OCI-LY7 (cell line): ENCODE measurements around the gene BEST3. TPM values are rescaled to one million over a fixed set of nuclear protein-coding genes. Genes with fewer than 3 reads are reported as not detected.

ENCODE experiments used
- BruUV-seq: library from RNA; stranded (reverse); fragments of 400-500 nt; replicated peaks from 2 replicates; lab custom pipeline; 2021; lab: Mats Ljungman, UMichigan
- CTCF ChIA-PET: fragments of 300-600 bp; sonication (Branson Sonifier 250); formaldehyde crosslinking; loops from one replicate; lab custom pipeline; 2022; ENCODE audit warnings: antibody characterized with exemption; ENCODE audit not compliant: unreplicated experiment; lab: Charles Lee
- POLR2A ChIA-PET: fragments of 300-600 bp; sonication (Branson Sonifier 250); formaldehyde crosslinking; loops from one replicate; lab custom pipeline; 2022; ENCODE audit warnings: antibody characterized with exemption; lab: Charles Lee
- DNase-seq: peaks from one replicate; pipeline ENCODE4 v3.0.0-alpha.2; 2015; ENCODE audit warnings: low spot score
- H2AFZ ChIP-seq: fragments of 200-600 bp; sonication (generic), shearing (Covaris generic); 2 replicates; pipeline ENCODE4 v1.6.1; 2014; ENCODE audit warnings: mild to moderate bottlenecking, antibody characterized with exemption, low read length, moderate library complexity
- H3K27ac ChIP-seq: fragments of 200-600 bp; sonication (generic); 2 replicates; pipeline ENCODE4 v1.5.1; 2014; ENCODE audit warnings: mixed run types, low read depth, mild to moderate bottlenecking, moderate library complexity, low read length, inconsistent platforms; ENCODE audit not compliant: poor library complexity, severe bottlenecking
- H3K36me3 ChIP-seq: fragments of 200-600 bp; sonication (generic); 2 replicates; pipeline ENCODE4 v1.6.1; 2014; ENCODE audit warnings: mild to moderate bottlenecking, antibody characterized with exemption, low read length, moderate library complexity, mixed read lengths; ENCODE audit not compliant: insufficient read depth
- H3K4me1 ChIP-seq: fragments of 200-600 bp; sonication (generic); 2 replicates; pipeline ENCODE4 v1.5.1; 2014; ENCODE audit warnings: mild to moderate bottlenecking, low read length; ENCODE audit not compliant: insufficient read depth, poor library complexity, severe bottlenecking
- H3K4me2 ChIP-seq: fragments of 200-600 bp; sonication (generic); 2 replicates; pipeline ENCODE4 v1.6.1; 2014; ENCODE audit warnings: mild to moderate bottlenecking, low read length
- H3K4me3 ChIP-seq: fragments of 200-600 bp; sonication (generic); 2 replicates; pipeline ENCODE4 v1.5.1; 2014; ENCODE audit warnings: mild to moderate bottlenecking, low read depth, low read length; ENCODE audit not compliant: poor library complexity, severe bottlenecking
- H3K79me2 ChIP-seq: fragments of 200-600 bp; sonication (generic); 2 replicates; pipeline ENCODE4 v1.6.1; 2016; ENCODE audit warnings: low read depth, mild to moderate bottlenecking, low read length, moderate library complexity, mixed read lengths; ENCODE audit not compliant: insufficient read depth
- H3K9me2 ChIP-seq: fragments of 200-600 bp; sonication (generic); 2 replicates; pipeline ENCODE4 v1.6.1; 2016; ENCODE audit warnings: mild to moderate bottlenecking, low read length, mixed read lengths; ENCODE audit not compliant: insufficient read depth
- H3K9me3 ChIP-seq: fragments of 200-600 bp; sonication (generic); 2 replicates; pipeline ENCODE4 v1.6.1; 2014; ENCODE audit warnings: mild to moderate bottlenecking, mixed run types, low read length, mixed read lengths
- H4K20me1 ChIP-seq: fragments of 200-600 bp; sonication (generic); 2 replicates; pipeline ENCODE4 v1.6.1; 2014; ENCODE audit warnings: mild to moderate bottlenecking, antibody characterized with exemption, low read length, moderate library complexity, mixed read lengths; ENCODE audit not compliant: insufficient read depth
- EZH2phosphoT487 ChIP-seq: fragments of 200-600 bp; sonication (generic); IDR thresholded peaks from 2 replicates; pipeline ENCODE4 v1.6.1; 2018; ENCODE audit warnings: low read depth, borderline replicate concordance, mild to moderate bottlenecking, mixed run types, antibody characterized with exemption, low read length, moderate library complexity, mixed read lengths
- intact Hi-C: fragments of 100-400 bp; cut with micrococcal nuclease; formaldehyde crosslinking; loops from one replicate; pipeline ENCODE4 v1.10.0; 2022; ENCODE audit not compliant: unreplicated experiment
- total RNA-seq, 2 experiments: library from RNA; depleted of rRNA in 1 of 2; stranded (reverse); fragments of >200 nt in 1 of 2; shearing (Covaris generic) in 1 of 2; gene quantifications; 2 replicates each; pipeline ENCODE4 v1.2.3, GENCODE V29; 2014 to 2022
- TF ChIP-seq, protein P1 (sequence below): fragments of 200-600 bp; sonication (generic); conservative IDR thresholded peaks from 2 replicates; pipeline ENCODE4 v1.5.1; 2014; ENCODE audit warnings: mild to moderate bottlenecking, antibody characterized with exemption, low read length, moderate library complexity, mixed read lengths

The BEST3 gene
- total RNA-seq, 2 experiments from 2014 or later = 60.1 to 123 TPM

DNA sequence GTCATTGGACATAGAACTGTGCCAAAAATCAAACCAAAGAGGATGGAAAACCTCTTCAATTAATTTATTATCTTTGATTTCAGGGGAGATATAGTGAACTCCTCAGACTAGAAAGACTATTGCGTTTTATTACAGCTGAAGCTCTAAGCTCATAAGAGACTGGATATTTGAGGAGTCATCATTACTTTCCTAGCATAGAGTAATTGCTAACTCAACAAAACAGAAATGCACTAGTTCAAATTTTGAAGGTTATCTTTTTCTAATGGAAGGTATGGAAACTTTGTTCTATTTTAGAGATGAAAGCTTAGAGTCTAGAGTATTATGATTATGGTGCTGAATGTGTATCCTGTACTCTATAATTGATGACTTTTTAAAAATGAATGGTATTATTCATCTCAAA lies 5.3 kb upstream of the BEST3 start:
- no peaks in the 10 kb centered on the region for H3K9me3 ChIP-seq
- intact Hi-C loops = no loop called here
- no TSS peak for BruUV-seq
- peak overlapping the region; percentile 21 for H3K27ac ChIP-seq
- ChIA-PET POLR2A (interaction anchor here (0.6 to 1.4 kb wide), 3 partner anchors 14 to 52 kb away, joined by 3 to 4 read pairs (median 3); no protein-coding TSS in a partner anchor), CTCF (no interaction called here)
- no peak for DNase-seq
- no peaks in the 10 kb centered on the region for H3K9me2 ChIP-seq
- H3K79me2 ChIP-seq = no peaks in the 10 kb centered on the region
- H3K4me2 ChIP-seq = no peak overlapping the region
- H2AFZ ChIP-seq = no peak overlapping the region
- TF ChIP-seq, protein P1, sequence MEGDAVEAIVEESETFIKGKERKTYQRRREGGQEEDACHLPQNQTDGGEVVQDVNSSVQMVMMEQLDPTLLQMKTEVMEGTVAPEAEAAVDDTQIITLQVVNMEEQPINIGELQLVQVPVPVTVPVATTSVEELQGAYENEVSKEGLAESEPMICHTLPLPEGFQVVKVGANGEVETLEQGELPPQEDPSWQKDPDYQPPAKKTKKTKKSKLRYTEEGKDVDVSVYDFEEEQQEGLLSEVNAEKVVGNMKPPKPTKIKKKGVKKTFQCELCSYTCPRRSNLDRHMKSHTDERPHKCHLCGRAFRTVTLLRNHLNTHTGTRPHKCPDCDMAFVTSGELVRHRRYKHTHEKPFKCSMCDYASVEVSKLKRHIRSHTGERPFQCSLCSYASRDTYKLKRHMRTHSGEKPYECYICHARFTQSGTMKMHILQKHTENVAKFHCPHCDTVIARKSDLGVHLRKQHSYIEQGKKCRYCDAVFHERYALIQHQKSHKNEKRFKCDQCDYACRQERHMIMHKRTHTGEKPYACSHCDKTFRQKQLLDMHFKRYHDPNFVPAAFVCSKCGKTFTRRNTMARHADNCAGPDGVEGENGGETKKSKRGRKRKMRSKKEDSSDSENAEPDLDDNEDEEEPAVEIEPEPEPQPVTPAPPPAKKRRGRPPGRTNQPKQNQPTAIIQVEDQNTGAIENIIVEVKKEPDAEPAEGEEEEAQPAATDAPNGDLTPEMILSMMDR = no peak
- TF ChIP-seq EZH2phosphoT487 = no peak
- H3K4me3 ChIP-seq = no peak overlapping the region
- H3K4me1 ChIP-seq = peaks cover 41% of the 10 kb centered on the region
- no peaks in the 10 kb centered on the region for H4K20me1 ChIP-seq
- H3K36me3 ChIP-seq = no peaks in the 10 kb centered on the region

DNA sequence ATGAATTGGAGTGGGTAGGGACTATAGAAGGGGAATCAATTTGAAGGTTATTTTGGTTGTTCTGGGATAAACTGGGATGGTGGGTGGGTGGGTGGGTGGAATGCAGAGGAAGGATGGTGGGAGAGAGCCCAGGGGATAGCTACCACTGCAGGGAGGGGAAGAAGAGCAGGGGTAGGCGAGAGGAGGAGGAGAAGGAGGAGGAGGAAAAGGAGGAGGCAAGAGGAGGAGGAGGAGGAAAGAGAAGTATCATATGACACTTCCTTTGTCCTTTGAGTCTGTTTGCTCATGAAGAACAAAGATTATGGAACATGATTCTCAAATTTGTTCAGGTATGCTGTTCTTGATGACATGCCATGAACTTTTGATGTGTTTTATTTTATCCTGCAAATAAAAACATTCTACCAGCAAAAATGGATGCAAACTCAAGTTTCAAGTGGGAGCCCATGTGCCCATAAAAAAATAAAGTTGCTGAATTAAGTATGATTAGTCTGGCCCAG lies 4.1 kb upstream of the BEST3 start:
- Histone ChIP-seq H3K27ac (no peak overlapping the region), H2AFZ (peak overlapping the region; percentile 13; the same call in 1 of the 2 replicates), H3K4me1 (peaks cover 41% of the 10 kb centered on the region), H3K36me3 (peaks cover 4% of the 10 kb centered on the region; the same call in 1 of the 2 replicates), H3K79me2 (peaks cover 10% of the 10 kb centered on the region), H3K4me2 (no peak overlapping the region), H3K4me3 (no peak overlapping the region), H3K9me3 (no peaks in the 10 kb centered on the region), H3K9me2 (no peaks in the 10 kb centered on the region), H4K20me1 (no peaks in the 10 kb centered on the region)
- POLR2A ChIA-PET = interaction anchor here (0.9 to 1.2 kb wide), 2 partner anchors 17 to 40 kb away, joined by 3 read pairs; no protein-coding TSS in a partner anchor
- CTCF ChIA-PET = no interaction called here
- no TSS peak for BruUV-seq
- TF ChIP-seq, protein P1 = no peak
- TF ChIP-seq EZH2phosphoT487 = no peak
- no peak for DNase-seq
- intact Hi-C loops = no loop called here

DNA sequence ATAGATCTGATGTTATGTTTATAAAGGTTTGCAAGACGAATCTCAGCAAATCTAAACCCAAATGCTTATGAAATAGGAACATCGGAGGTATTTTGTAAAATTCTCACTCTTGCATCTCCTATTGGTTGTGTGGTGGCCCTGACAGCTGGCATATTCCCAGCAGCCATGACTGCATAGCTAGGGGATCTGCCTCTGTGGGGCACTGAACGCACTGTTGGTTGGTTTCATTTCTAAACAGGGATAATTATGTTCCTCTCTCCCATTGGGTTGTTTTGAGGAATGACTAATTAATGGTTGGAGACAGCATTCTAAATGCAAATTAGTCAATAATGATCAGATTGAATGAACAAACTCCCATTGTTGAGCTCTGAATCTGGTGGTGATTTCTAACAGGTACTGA lies 2.7 kb upstream of the BEST3 start:
- ChIA-PET CTCF (no interaction called here), POLR2A (interaction anchor here (0.7 to 1.2 kb wide), 2 partner anchors 32 to 102 kb away, joined by 3 to 5 read pairs; no protein-coding TSS in a partner anchor)
- Histone ChIP-seq H2AFZ (peak overlapping the region; percentile 70), H3K79me2 (peaks cover 23% of the 10 kb centered on the region), H4K20me1 (no peaks in the 10 kb centered on the region), H3K4me3 (no peak overlapping the region), H3K4me1 (peaks cover 41% of the 10 kb centered on the region), H3K4me2 (peak overlapping the region; percentile 31), H3K27ac (peak overlapping the region; percentile 29), H3K36me3 (peaks cover 14% of the 10 kb centered on the region), H3K9me2 (no peaks in the 10 kb centered on the region), H3K9me3 (no peaks in the 10 kb centered on the region)
- no peak for DNase-seq
- no peak for TF ChIP-seq EZH2phosphoT487
- TF ChIP-seq, protein P1 = no peak
- intact Hi-C loops = no loop called here
- no TSS peak for BruUV-seq
